ENCODE data around the gene BIRC5.
A peak's percentile ranks its signal among the peaks of the same experiment; 100 is the strongest.

The BIRC5 gene

DNA sequence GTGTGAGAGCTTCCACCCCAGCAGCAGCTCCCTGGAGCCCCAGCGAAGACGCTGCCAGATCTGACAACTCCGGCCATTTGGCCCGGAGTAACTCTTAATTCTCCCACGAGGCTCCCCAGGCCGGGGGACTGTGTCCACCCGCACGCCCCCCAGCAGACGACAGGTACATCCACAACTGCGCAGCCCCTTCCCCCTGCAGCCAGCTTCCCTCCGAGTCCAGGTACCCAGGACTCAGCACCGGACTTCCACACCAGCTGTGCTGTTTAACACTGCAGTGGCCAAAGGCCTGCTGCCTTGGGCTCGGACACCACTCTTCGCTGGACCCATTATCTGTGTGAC, 38.4 kb upstream of the BIRC5 start:
- no peak for TF ChIP-seq CTCF (IDR thresholded peaks at IDR 0.05; ENCODE audit: borderline replicate concordance, insufficient read depth, low read depth, low read length)
- H3K4me3 ChIP-seq (ENCODE audit: low read depth, low read length): no peak overlapping the region

GRCh38 chr17:78176548-78177025, 37.5 kb upstream of the BIRC5 start:
- no peak overlapping the region for H3K4me3 ChIP-seq (ENCODE audit: low read depth, low read length)

DNA sequence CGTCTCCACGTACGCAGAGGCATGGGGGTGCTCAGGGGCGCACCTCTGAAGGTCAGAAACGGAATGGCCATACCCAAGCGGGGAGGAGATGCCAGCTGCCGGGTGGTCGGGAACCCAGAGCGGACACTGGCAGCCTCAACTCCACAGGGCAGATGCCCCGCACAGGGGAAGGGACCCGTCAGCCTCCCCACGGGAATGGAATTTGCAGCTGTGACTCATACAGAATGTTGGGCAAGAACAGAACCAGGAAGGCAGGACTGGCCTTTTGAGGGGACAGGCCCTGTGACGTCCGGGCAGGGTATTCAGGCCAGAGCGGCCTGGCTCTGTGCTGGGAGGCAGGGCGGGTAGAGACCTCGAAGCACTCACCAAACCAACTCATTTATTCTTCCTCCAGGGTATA, 34.7 kb upstream of the BIRC5 start:
- TF ChIP-seq CTCF (IDR thresholded peaks at IDR 0.05; ENCODE audit: borderline replicate concordance, insufficient read depth, low read depth, low read length): no peak

More at GRCh38 chr17:78176548-78177025, 37.5 kb upstream of the BIRC5 start:
- peak; percentile 99 for TF ChIP-seq CTCF (IDR thresholded peaks at IDR 0.05; ENCODE audit: borderline replicate concordance, insufficient read depth, low read depth, low read length)

GRCh38 chr17:78180083-78180482, 34.0 kb upstream of the BIRC5 start:
- no peak overlapping the region for H3K4me3 ChIP-seq (ENCODE audit: low read depth, low read length)
- TF ChIP-seq CTCF (IDR thresholded peaks at IDR 0.05; ENCODE audit: borderline replicate concordance, insufficient read depth, low read depth, low read length): no peak

More for the DNA sequence above, 34.7 kb upstream of the BIRC5 start:
- no peak overlapping the region for H3K4me3 ChIP-seq (ENCODE audit: low read depth, low read length)

GRCh38 chr17:78180508-78180907, 33.5 kb upstream of the BIRC5 start:
- no peak for TF ChIP-seq CTCF (IDR thresholded peaks at IDR 0.05; ENCODE audit: borderline replicate concordance, insufficient read depth, low read depth, low read length)

GRCh38 chr17:78182504-78182903, 31.5 kb upstream of the BIRC5 start:
- H3K4me3 ChIP-seq (ENCODE audit: low read depth, low read length): no peak overlapping the region
- TF ChIP-seq CTCF (IDR thresholded peaks at IDR 0.05; ENCODE audit: borderline replicate concordance, insufficient read depth, low read depth, low read length): no peak

More at GRCh38 chr17:78180508-78180907, 33.5 kb upstream of the BIRC5 start:
- H3K4me3 ChIP-seq (ENCODE audit: low read depth, low read length): no peak overlapping the region

- H3K4me3 ChIP-seq (ENCODE audit: low read depth, low read length): no peak overlapping the region
- TF ChIP-seq CTCF (IDR thresholded peaks at IDR 0.05; ENCODE audit: borderline replicate concordance, insufficient read depth, low read depth, low read length): no peak
Observed at GRCh38 chr17:78183916-78184315, 30.1 kb upstream of the BIRC5 start.
